Right lobe of liver (tissue), 6 donors: ENCODE results near the gene ARGFX. TPM values are rescaled to one million over a fixed set of nuclear protein-coding genes. Genes with fewer than 3 reads are reported as not detected.

Experiments used
- ATAC-seq, 4 donors: fragments of 200-7000 bp; cut with Tn5 transposase; one replicate each; pipeline ENCODE4 v1.9.1; 2020; ENCODE audit warnings: mild to moderate bottlenecking in 4 of 4, moderate library complexity in 4 of 4
- DNase-seq, 3 donors: peaks; one replicate each; pipeline ENCODE4 v3.0.0-alpha.2; 2020
- H3K27ac ChIP-seq, 3 donors: fragments of 200-600 bp; one replicate each; pipeline ENCODE4 v1.8.0; 2022
- H3K27me3 ChIP-seq, 2 donors: fragments of 200-600 bp; one replicate each; pipeline ENCODE4 v1.8.0; 2022
- H3K36me3 ChIP-seq, 4 donors: fragments of 200-600 bp; sonication (generic) in 1 of 4; one replicate each; pipeline versions ENCODE4 v1.5.1 to v1.8.0; 2017 to 2022; ENCODE audit warnings: control low read depth in 1 of 4
- H3K4me1 ChIP-seq, 4 donors: fragments of 200-600 bp; sonication (generic) in 1 of 4; one replicate each; pipeline versions ENCODE4 v1.5.1 to v1.8.0; 2017 to 2022; ENCODE audit warnings: control low read depth in 1 of 4
- H3K4me3 ChIP-seq, 3 donors: fragments of 200-600 bp; one replicate each; pipeline ENCODE4 v1.8.0; 2022
- H3K9me3 ChIP-seq, 4 donors: fragments of 200-600 bp; sonication (generic) in 1 of 4; one replicate each; pipeline versions ENCODE4 v1.5.1 to v1.8.0; 2017 to 2022; ENCODE audit warnings: control low read depth in 1 of 4
- CTCF ChIP-seq, 4 donors: fragments of 200-600 bp in 3 of 4; fragments of 450-650 bp in 1 of 4; IDR thresholded peaks; one replicate each; pipeline versions ENCODE4 v1.5.1 to v1.8.0; 2016 to 2022; ENCODE audit warnings: antibody characterized with exemption in 4 of 4, mild to moderate bottlenecking in 2 of 4
- POLR2A ChIP-seq: fragments of 450-650 bp; IDR thresholded peaks from one replicate; pipeline ENCODE4 v1.6.1; 2017; ENCODE audit warnings: antibody characterized with exemption, mild to moderate bottlenecking
- WGBS: methylation state at CpG from one replicate; pipeline ENCODE4 v1.1.6; 2018; ENCODE audit warnings: low coverage, low lambda C conversion rate; ENCODE audit not compliant: insufficient coverage; ENCODE audit errors: missing lambda C conversion rate; 5-methylcytosine and 5-hydroxymethylcytosine counted together
- intact Hi-C, 2 donors: fragments of 100-400 bp; cut with DNase I; formaldehyde crosslinking; loops; one replicate each; pipeline versions ENCODE4 v1.11.2 to v1.14.1; 2022
- total RNA-seq, 6 experiments: library from RNA; depleted of rRNA in 2 of 6; stranded (reverse); fragments of >200 nt in 2 of 6; fragmentation: NEBNext Ultra II Directional in 3 of 6; extraction: Animal tissue kit (Norgen Biotek cat#: 25700) in 3 of 6; gene quantifications; one replicate each; pipeline versions ENCODE4 v1.1.0 to v1.2.4, GENCODE V29; 2016 to 2023
- donor health status: DM: no; HTN: yes; CAD: no.
- donor health status: DM: no; HTN: no; CAD: no.
- donor health status: DM: no; HTN: no; CAD: no.
- donor health status: DM: no; HTN: yes; CAD: no.
- donor health status: DM: no; HTN: yes; CAD: no.

Gene ARGFX
- total RNA-seq, 6 experiments from 2014 or later, result not detected

- Histone ChIP-seq H3K27ac (no peak overlapping the region), H3K27me3 (no peaks in the 10 kb centered on the region), H3K4me3 (no peak overlapping the region), H3K9me3 (no peaks in the 10 kb centered on the region), H3K36me3 (no peaks in the 10 kb centered on the region), H3K4me1 (no peaks in the 10 kb centered on the region)
- no peak for TF ChIP-seq CTCF (IDR thresholded peaks at IDR 0.05)
- WGBS, result 100% methylated on average over 1 of the region's 2 CpGs
- no peak for ATAC-seq
- intact Hi-C loops, result no loop called here
- DNase-seq, result no peak
Observed at GRCh38 chr3:121604759-121605158, 37.0 kb downstream of the ARGFX start.

GRCh38 chr3:121606106-121606505 lies 38.4 kb downstream of the ARGFX start:
- Histone ChIP-seq H3K4me1 (no peaks in the 10 kb centered on the region), H3K36me3 (no peaks in the 10 kb centered on the region), H3K4me3 (no peak overlapping the region), H3K9me3 (no peaks in the 10 kb centered on the region), H3K27me3 (no peaks in the 10 kb centered on the region), H3K27ac (no peak overlapping the region)
- 80% methylated on average over 1 of the region's 4 CpGs for WGBS
- ATAC-seq (no peak), DNase-seq (no peak)
- intact Hi-C loops, result no loop called here
- TF ChIP-seq POLR2A (no peak), CTCF (IDR thresholded peaks at IDR 0.05) (no peak)

Other genes with a start within 250 kb of the ARGFX start
- gene POLQ, start 22.0 kb upstream of the ARGFX start, total RNA-seq, result 1 to 10 TPM in 1 of 6 experiments, under 1 TPM in 5; 0.02 to 1.2 (median 0.23) TPM
- under 1 TPM in 2 of 6 experiments, not detected in 4; 0.07 to 0.10 TPM for gene FBXO40, start 25.4 kb downstream of the ARGFX start, total RNA-seq
- 10 to 100 TPM; 13.7 to 20.4 (median 16.9) TPM for gene HCLS1, start 93.0 kb downstream of the ARGFX start, total RNA-seq
- gene GOLGB1, start 181.8 kb downstream of the ARGFX start, total RNA-seq, result 10 to 100 TPM; 26.8 to 31.7 (median 29.5) TPM